ENCODE measurements around the gene VWCE.

The VWCE gene

GRCh38 chr11:61270354-61271076, 24.6 kb downstream of the VWCE start:
- Histone ChIP-seq H3K4me3 (ENCODE audit: low read length) (no peak overlapping the region), H3K36me3 (ENCODE audit: control insufficient read depth, low read length) (peaks cover 17% of the 10 kb centered on the region), H3F3A (ENCODE audit: control insufficient read depth, insufficient read depth) (no peaks in the 10 kb centered on the region), H3K9me3 (ENCODE audit: control insufficient read depth, insufficient read depth, low read length) (no peaks in the 10 kb centered on the region), H3K4me2 (ENCODE audit: low read length) (no peak overlapping the region), H3K9me2 (replicated peaks; ENCODE audit: control insufficient read depth, low read length) (no peaks in the 10 kb centered on the region), H3K4me1 (ENCODE audit: control insufficient read depth, low read length) (no peaks in the 10 kb centered on the region), H3K27ac (ENCODE audit: low read depth, low read length) (no peak overlapping the region), H4K20me1 (ENCODE audit: control insufficient read depth, insufficient read depth, low read depth, low read length) (no peaks in the 10 kb centered on the region), H3K79me2 (ENCODE audit: control insufficient read depth, low read length) (no peaks in the 10 kb centered on the region), H3K27me3 (ENCODE audit: control insufficient read depth, low read length) (no peaks in the 10 kb centered on the region)
- no peak for TF ChIP-seq EZH2phosphoT487 (IDR thresholded peaks at IDR 0.05; ENCODE audit: borderline replicate concordance, low read length)
- no peak for TF ChIP-seq CTCF (IDR thresholded peaks at IDR 0.05; ENCODE audit: low read depth, low read length, poor library complexity, severe bottlenecking)

GRCh38 chr11:61268588-61269250, 26.4 kb downstream of the VWCE start:
- TF ChIP-seq CTCF (IDR thresholded peaks at IDR 0.05; ENCODE audit: low read depth, low read length, poor library complexity, severe bottlenecking) (no peak), EZH2phosphoT487 (IDR thresholded peaks at IDR 0.05; ENCODE audit: borderline replicate concordance, low read length) (no peak)
- no peaks in the 10 kb centered on the region for H3K27me3 ChIP-seq (ENCODE audit: control insufficient read depth, low read length)
- H3K4me2 ChIP-seq (ENCODE audit: low read length), result no peak overlapping the region
- no peaks in the 10 kb centered on the region for H3K79me2 ChIP-seq (ENCODE audit: control insufficient read depth, low read length)
- no peaks in the 10 kb centered on the region for H3K9me2 ChIP-seq (replicated peaks; ENCODE audit: control insufficient read depth, low read length)
- no peaks in the 10 kb centered on the region for H3F3A ChIP-seq (ENCODE audit: control insufficient read depth, insufficient read depth)
- no peaks in the 10 kb centered on the region for H3K4me1 ChIP-seq (ENCODE audit: control insufficient read depth, low read length)
- no peak overlapping the region for H3K27ac ChIP-seq (ENCODE audit: low read depth, low read length)
- H3K4me3 ChIP-seq (ENCODE audit: low read length), result no peak overlapping the region
- peaks cover 14% of the 10 kb centered on the region for H3K36me3 ChIP-seq (ENCODE audit: control insufficient read depth, low read length)
- no peaks in the 10 kb centered on the region for H4K20me1 ChIP-seq (ENCODE audit: control insufficient read depth, insufficient read depth, low read depth, low read length)
- no peaks in the 10 kb centered on the region for H3K9me3 ChIP-seq (ENCODE audit: control insufficient read depth, insufficient read depth, low read length)

- H3F3A ChIP-seq (ENCODE audit: control insufficient read depth, insufficient read depth), result no peaks in the 10 kb centered on the region
- H3K4me1 ChIP-seq (ENCODE audit: control insufficient read depth, low read length), result no peaks in the 10 kb centered on the region
- H4K20me1 ChIP-seq (ENCODE audit: control insufficient read depth, insufficient read depth, low read depth, low read length), result no peaks in the 10 kb centered on the region
- H3K36me3 ChIP-seq (ENCODE audit: control insufficient read depth, low read length), result peaks cover 10% of the 10 kb centered on the region
- H3K4me3 ChIP-seq (ENCODE audit: low read length), result no peak overlapping the region
- H3K9me2 ChIP-seq (replicated peaks; ENCODE audit: control insufficient read depth, low read length), result no peaks in the 10 kb centered on the region
- H3K4me2 ChIP-seq (ENCODE audit: low read length), result no peak overlapping the region
- H3K27me3 ChIP-seq (ENCODE audit: control insufficient read depth, low read length), result no peaks in the 10 kb centered on the region
- H3K79me2 ChIP-seq (ENCODE audit: control insufficient read depth, low read length), result no peaks in the 10 kb centered on the region
- TF ChIP-seq EZH2phosphoT487 (IDR thresholded peaks at IDR 0.05; ENCODE audit: borderline replicate concordance, low read length) (no peak), CTCF (IDR thresholded peaks at IDR 0.05; ENCODE audit: low read depth, low read length, poor library complexity, severe bottlenecking) (no peak)
- no peaks in the 10 kb centered on the region for H3K9me3 ChIP-seq (ENCODE audit: control insufficient read depth, insufficient read depth, low read length)
- H3K27ac ChIP-seq (ENCODE audit: low read depth, low read length), result no peak overlapping the region
Measured at GRCh38 chr11:61267437-61267841, 27.7 kb downstream of the VWCE start.
